SH-SY5Y (cell line): ENCODE data around the gene WNT2.

Experiments
- GATA2 ChIP-seq: IDR thresholded peaks from 2 replicates; pipeline ENCODE4 v1.6.1; 2011; ENCODE audit warnings: mild to moderate bottlenecking, low read depth, low read length
- GATA3 ChIP-seq: IDR thresholded peaks from 2 replicates; pipeline ENCODE4 v1.6.1; 2011; ENCODE audit warnings: low read depth, mild to moderate bottlenecking, low read length, moderate library complexity

DNA sequence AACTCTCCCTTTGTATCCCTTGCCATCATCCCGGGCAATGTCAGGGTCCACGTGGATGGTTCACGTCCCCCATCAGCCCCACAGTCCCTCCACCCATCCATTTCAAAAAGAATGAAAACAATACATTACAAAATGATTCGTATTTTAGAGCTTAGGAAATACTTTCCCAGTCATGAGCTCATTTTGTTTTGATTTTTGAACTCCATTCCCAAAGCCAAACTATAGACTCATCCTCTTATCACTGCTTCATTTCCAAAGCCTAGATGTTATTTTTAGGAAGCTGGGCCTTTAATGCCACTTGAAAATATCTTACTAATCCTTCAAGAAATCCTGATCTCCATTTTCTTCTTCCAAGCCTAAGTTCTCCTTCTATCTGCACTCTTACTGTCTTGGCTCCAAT is 72.1 kb downstream of the WNT2 start:
- TF ChIP-seq GATA2 (no peak), GATA3 (no peak)
